ENCODE measurements around the gene FOXN4.

DNA sequence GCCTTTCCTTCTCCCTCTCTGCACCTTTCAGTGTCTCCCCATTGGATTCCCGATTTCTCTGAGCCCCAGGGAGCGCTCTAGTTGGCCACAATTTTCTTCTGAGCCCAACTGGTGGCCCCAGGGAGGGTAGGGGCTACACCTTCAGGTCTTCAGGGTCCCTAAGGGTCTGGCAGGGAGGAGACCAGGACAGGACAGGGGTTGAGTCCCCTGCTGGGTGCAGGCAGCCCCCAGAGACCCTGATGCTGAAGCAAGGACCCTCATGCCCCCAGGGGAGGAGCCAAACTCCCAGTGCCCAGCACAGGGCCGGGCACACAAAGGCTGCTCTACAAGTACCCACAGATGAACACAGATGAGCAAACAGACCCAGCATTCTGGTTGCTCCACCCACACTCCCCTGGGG lies 12.7 kb downstream of the FOXN4 start:
- TF ChIP-seq, protein P1, sequence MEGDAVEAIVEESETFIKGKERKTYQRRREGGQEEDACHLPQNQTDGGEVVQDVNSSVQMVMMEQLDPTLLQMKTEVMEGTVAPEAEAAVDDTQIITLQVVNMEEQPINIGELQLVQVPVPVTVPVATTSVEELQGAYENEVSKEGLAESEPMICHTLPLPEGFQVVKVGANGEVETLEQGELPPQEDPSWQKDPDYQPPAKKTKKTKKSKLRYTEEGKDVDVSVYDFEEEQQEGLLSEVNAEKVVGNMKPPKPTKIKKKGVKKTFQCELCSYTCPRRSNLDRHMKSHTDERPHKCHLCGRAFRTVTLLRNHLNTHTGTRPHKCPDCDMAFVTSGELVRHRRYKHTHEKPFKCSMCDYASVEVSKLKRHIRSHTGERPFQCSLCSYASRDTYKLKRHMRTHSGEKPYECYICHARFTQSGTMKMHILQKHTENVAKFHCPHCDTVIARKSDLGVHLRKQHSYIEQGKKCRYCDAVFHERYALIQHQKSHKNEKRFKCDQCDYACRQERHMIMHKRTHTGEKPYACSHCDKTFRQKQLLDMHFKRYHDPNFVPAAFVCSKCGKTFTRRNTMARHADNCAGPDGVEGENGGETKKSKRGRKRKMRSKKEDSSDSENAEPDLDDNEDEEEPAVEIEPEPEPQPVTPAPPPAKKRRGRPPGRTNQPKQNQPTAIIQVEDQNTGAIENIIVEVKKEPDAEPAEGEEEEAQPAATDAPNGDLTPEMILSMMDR (IDR thresholded peaks at IDR 0.05) = no peak
- no peak for TF ChIP-seq POLR2A (IDR thresholded peaks at IDR 0.05)
